Measurements from ENCODE around the gene DDX10.

The DDX10 gene

DNA sequence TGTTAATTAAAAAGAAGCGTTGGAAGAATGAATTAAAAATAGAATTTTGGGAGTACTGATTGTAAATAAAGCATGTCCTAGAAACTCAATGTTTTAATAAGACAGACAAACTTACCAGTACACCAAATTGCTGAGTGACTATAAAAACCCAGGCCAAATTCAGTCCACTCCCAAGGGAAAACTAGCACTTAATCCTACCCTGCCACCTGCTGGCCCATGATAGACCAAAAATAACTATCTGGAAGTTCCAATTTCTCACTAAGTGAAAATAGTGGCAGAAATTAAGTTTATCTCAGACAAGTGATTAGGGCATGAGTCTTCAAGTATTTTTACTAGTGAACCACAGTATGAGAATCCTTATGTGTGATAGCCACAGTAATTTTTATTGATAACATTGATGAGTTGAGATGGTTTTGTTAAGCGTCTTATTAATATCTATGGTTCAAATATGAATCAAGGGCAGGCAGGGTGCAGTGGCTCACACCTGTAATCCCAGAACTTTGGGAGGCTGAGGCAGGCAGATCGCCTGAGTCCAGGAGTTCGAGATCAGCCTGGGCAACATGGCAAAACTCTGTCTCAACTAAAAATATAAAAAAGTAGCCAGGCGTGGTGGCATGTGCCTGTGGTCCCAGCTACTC is 9.8 kb upstream of the DDX10 start:
- no peak overlapping the region for H3K23ac ChIP-seq (ENCODE audit: low read length)
- H3K18ac ChIP-seq (ENCODE audit: low read length) = no peak overlapping the region
- H3K36me3 ChIP-seq (ENCODE audit: control insufficient read depth, insufficient read depth, low read length) = no peaks in the 10 kb centered on the region
- H4K5ac ChIP-seq (ENCODE audit: low read length) = no peak overlapping the region
- H4K8ac ChIP-seq (ENCODE audit: low read depth, low read length) = no peak overlapping the region
- H3K56ac ChIP-seq (ENCODE audit: low read length) = no peak overlapping the region
- WGBS (ENCODE audit: extremely low coverage, insufficient coverage, low lambda C conversion rate) = no CpG with 5 or more reads among the region's 5 CpGs
- H2BK15ac ChIP-seq (replicated peaks; ENCODE audit: low read depth) = no peak overlapping the region
- H3K79me2 ChIP-seq (ENCODE audit: control insufficient read depth, insufficient read depth, low read length) = no peaks in the 10 kb centered on the region
- no peak overlapping the region for H3K4ac ChIP-seq (ENCODE audit: low read depth, low read length)
- H3K27ac ChIP-seq (ENCODE audit: low read depth, low read length) = no peak overlapping the region
- H2BK120ac ChIP-seq (ENCODE audit: low read depth, low read length) = no peak overlapping the region
- H3K27me3 ChIP-seq (ENCODE audit: insufficient read depth, low read length, poor library complexity) = no peaks in the 10 kb centered on the region
- H3K4me2 ChIP-seq (ENCODE audit: low read length) = no peak overlapping the region
- DNase-seq = peak; percentile 56
- H3K4me1 ChIP-seq (ENCODE audit: control insufficient read depth, low read depth, low read length) = no peaks in the 10 kb centered on the region
- no peak overlapping the region for H3K9ac ChIP-seq (ENCODE audit: low read length)
- H2AK5ac ChIP-seq (ENCODE audit: low read length) = no peak overlapping the region
- no peaks in the 10 kb centered on the region for H3K79me1 ChIP-seq (ENCODE audit: low read length)
- H2BK5ac ChIP-seq (ENCODE audit: low read length) = no peak overlapping the region
- no peak overlapping the region for H3K4me3 ChIP-seq (ENCODE audit: low read length)

DNA sequence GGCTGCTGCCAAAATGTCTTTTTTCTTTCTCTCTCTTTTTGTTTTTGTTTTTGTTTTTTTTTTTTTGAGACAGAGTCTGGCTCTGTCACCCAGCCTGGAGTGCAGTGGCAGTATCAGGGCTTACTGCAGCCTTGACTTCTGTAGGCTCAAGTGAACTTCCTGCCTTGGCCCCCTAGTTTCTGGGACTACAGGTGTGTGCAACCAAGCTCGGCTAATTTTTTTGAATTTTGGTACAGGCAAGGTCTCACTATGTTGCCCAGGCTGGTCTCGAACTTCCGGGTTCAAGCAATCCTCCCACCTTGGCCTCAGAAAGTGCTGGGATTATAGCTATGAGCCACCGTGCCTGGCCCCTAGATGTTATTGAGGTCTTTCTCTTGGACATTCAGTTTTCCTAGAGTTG is 2.2 kb upstream of the DDX10 start:
- Histone ChIP-seq H3K23ac (ENCODE audit: low read length) (no peak overlapping the region), H3K4me1 (ENCODE audit: control insufficient read depth, low read depth, low read length) (peaks cover 6% of the 10 kb centered on the region), H3K4me3 (ENCODE audit: low read length) (no peak overlapping the region), H2BK15ac (replicated peaks; ENCODE audit: low read depth) (no peak overlapping the region), H2BK5ac (ENCODE audit: low read length) (no peak overlapping the region), H3K79me2 (ENCODE audit: control insufficient read depth, insufficient read depth, low read length) (peaks cover 22% of the 10 kb centered on the region), H3K56ac (ENCODE audit: low read length) (no peak overlapping the region), H2BK120ac (ENCODE audit: low read depth, low read length) (no peak overlapping the region), H3K27me3 (ENCODE audit: insufficient read depth, low read length, poor library complexity) (no peaks in the 10 kb centered on the region), H3K79me1 (ENCODE audit: low read length) (peaks cover 15% of the 10 kb centered on the region), H3K18ac (ENCODE audit: low read length) (no peak overlapping the region), H4K5ac (ENCODE audit: low read length) (no peak overlapping the region), H3K9ac (ENCODE audit: low read length) (no peak overlapping the region), H3K4me2 (ENCODE audit: low read length) (no peak overlapping the region), H4K8ac (ENCODE audit: low read depth, low read length) (no peak overlapping the region), H3K36me3 (ENCODE audit: control insufficient read depth, insufficient read depth, low read length) (no peaks in the 10 kb centered on the region), H3K4ac (ENCODE audit: low read depth, low read length) (no peak overlapping the region), H2AK5ac (ENCODE audit: low read length) (no peak overlapping the region), H3K27ac (ENCODE audit: low read depth, low read length) (no peak overlapping the region)
- no CpG with 5 or more reads among the region's 4 CpGs for WGBS (ENCODE audit: extremely low coverage, insufficient coverage, low lambda C conversion rate)
- no peak for DNase-seq

DNA sequence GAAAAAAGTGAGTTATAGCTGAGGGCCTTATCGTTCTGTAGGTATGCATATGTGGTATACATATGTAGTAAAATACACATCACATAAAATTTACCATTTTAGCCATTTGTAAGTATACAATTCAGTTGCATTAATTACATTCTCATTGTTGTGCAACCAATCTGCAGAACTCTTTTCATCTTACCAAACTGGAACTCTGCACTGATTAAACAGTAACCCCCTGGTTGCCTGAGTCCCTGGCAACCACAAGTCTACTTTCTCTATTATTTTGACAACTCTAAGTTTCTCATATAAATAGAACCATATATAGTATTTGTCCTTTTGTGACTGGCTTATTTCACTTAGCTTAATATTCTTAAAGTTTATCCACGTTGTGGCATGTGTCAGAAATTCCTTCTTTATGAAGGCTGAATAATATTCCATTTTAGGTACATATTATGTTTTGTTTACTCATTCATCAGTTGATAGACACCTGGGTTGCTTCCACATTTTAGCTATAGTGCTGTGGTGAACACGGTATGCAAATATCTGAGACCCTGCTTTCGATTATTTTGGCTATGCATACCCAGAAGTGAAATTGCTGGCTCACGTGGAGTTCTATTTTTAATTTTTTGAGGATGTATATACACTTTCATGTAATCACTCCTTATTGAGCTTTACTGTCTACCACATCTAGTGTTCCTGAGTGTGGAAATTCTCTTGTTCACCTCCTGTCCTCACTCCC is 1.6 kb upstream of the DDX10 start:
- Histone ChIP-seq H2BK5ac (ENCODE audit: low read length) (no peak overlapping the region), H3K4ac (ENCODE audit: low read depth, low read length) (no peak overlapping the region), H3K4me3 (ENCODE audit: low read length) (no peak overlapping the region), H3K4me1 (ENCODE audit: control insufficient read depth, low read depth, low read length) (peaks cover 6% of the 10 kb centered on the region), H2BK120ac (ENCODE audit: low read depth, low read length) (no peak overlapping the region), H2AK5ac (ENCODE audit: low read length) (no peak overlapping the region), H3K9ac (ENCODE audit: low read length) (no peak overlapping the region), H2BK15ac (replicated peaks; ENCODE audit: low read depth) (no peak overlapping the region), H3K27me3 (ENCODE audit: insufficient read depth, low read length, poor library complexity) (no peaks in the 10 kb centered on the region), H3K79me2 (ENCODE audit: control insufficient read depth, insufficient read depth, low read length) (peaks cover 28% of the 10 kb centered on the region), H3K23ac (ENCODE audit: low read length) (no peak overlapping the region), H3K56ac (ENCODE audit: low read length) (no peak overlapping the region), H4K5ac (ENCODE audit: low read length) (no peak overlapping the region), H4K8ac (ENCODE audit: low read depth, low read length) (no peak overlapping the region), H3K36me3 (ENCODE audit: control insufficient read depth, insufficient read depth, low read length) (no peaks in the 10 kb centered on the region), H3K27ac (ENCODE audit: low read depth, low read length) (no peak overlapping the region), H3K4me2 (ENCODE audit: low read length) (no peak overlapping the region), H3K18ac (ENCODE audit: low read length) (no peak overlapping the region), H3K79me1 (ENCODE audit: low read length) (peaks cover 18% of the 10 kb centered on the region)
- no peak for DNase-seq
- no CpG with 5 or more reads among the region's 5 CpGs for WGBS (ENCODE audit: extremely low coverage, insufficient coverage, low lambda C conversion rate)

DNA sequence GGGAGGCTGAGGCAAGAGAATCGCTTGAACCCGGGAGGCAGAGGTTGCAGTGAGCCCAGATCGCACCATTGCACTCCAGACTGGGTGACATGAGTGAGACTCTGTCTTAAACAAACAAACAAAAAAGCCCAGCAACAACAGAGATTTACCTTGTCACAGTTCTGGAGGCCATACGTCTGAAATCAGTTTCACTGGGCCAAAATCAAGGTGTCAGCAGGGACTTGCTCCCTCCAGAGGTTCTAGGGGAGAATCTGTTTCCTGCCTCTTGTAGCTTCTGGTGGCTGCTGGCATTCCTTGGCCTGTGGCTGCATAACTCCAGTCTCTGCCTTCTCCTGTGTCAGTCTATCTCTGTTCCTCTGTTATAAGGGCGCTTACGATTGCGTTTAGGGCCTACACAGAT is 1.5 kb downstream of the DDX10 start:
- Histone ChIP-seq H3K23ac (ENCODE audit: low read length) (no peak overlapping the region), H3K9ac (ENCODE audit: low read length) (peak overlapping the region; percentile 6), H3K79me1 (ENCODE audit: low read length) (peaks cover 35% of the 10 kb centered on the region), H2BK5ac (ENCODE audit: low read length) (no peak overlapping the region), H3K56ac (ENCODE audit: low read length) (no peak overlapping the region), H3K27ac (ENCODE audit: low read depth, low read length) (no peak overlapping the region), H4K8ac (ENCODE audit: low read depth, low read length) (no peak overlapping the region), H3K18ac (ENCODE audit: low read length) (no peak overlapping the region), H3K4me2 (ENCODE audit: low read length) (no peak overlapping the region), H3K79me2 (ENCODE audit: control insufficient read depth, insufficient read depth, low read length) (peaks cover 51% of the 10 kb centered on the region), H3K4me3 (ENCODE audit: low read length) (no peak overlapping the region), H2AK5ac (ENCODE audit: low read length) (no peak overlapping the region), H3K4me1 (ENCODE audit: control insufficient read depth, low read depth, low read length) (peaks cover 6% of the 10 kb centered on the region), H3K4ac (ENCODE audit: low read depth, low read length) (no peak overlapping the region), H2BK120ac (ENCODE audit: low read depth, low read length) (no peak overlapping the region), H2BK15ac (replicated peaks; ENCODE audit: low read depth) (no peak overlapping the region), H3K27me3 (ENCODE audit: insufficient read depth, low read length, poor library complexity) (no peaks in the 10 kb centered on the region), H3K36me3 (ENCODE audit: control insufficient read depth, insufficient read depth, low read length) (no peaks in the 10 kb centered on the region), H4K5ac (ENCODE audit: low read length) (no peak overlapping the region)
- peak; percentile 83 for DNase-seq
- no CpG with 5 or more reads among the region's 7 CpGs for WGBS (ENCODE audit: extremely low coverage, insufficient coverage, low lambda C conversion rate)

DNA sequence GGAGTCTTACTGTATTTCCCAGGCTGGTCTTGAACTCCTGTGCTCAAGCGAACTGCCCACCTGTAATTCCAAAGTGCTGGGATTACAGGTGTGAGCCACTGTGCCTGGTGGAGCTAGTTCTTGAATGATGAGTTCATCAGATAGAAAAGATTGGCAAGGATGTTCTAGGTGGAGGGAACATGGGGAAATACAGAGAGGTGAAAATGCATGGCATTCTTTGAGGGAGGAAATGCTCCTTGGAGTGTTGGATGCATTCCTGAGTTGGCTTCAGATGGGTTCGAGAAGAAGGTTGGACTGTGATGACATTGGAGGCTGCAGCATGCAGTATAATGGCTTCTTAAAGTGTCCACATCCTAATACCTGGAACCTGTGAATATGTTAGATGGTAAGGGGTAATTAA is 4.4 kb downstream of the DDX10 start:
- Histone ChIP-seq H3K79me1 (ENCODE audit: low read length) (peaks cover 39% of the 10 kb centered on the region), H3K79me2 (ENCODE audit: control insufficient read depth, insufficient read depth, low read length) (peaks cover 56% of the 10 kb centered on the region), H2BK15ac (replicated peaks; ENCODE audit: low read depth) (no peak overlapping the region), H3K23ac (ENCODE audit: low read length) (no peak overlapping the region), H3K27ac (ENCODE audit: low read depth, low read length) (no peak overlapping the region), H2BK5ac (ENCODE audit: low read length) (no peak overlapping the region), H3K4ac (ENCODE audit: low read depth, low read length) (no peak overlapping the region), H3K56ac (ENCODE audit: low read length) (no peak overlapping the region), H3K18ac (ENCODE audit: low read length) (no peak overlapping the region), H3K4me2 (ENCODE audit: low read length) (no peak overlapping the region), H3K27me3 (ENCODE audit: insufficient read depth, low read length, poor library complexity) (no peaks in the 10 kb centered on the region), H2AK5ac (ENCODE audit: low read length) (no peak overlapping the region), H4K5ac (ENCODE audit: low read length) (no peak overlapping the region), H2BK120ac (ENCODE audit: low read depth, low read length) (no peak overlapping the region), H4K8ac (ENCODE audit: low read depth, low read length) (no peak overlapping the region), H3K4me3 (ENCODE audit: low read length) (no peak overlapping the region), H3K36me3 (ENCODE audit: control insufficient read depth, insufficient read depth, low read length) (no peaks in the 10 kb centered on the region), H3K4me1 (ENCODE audit: control insufficient read depth, low read depth, low read length) (peaks cover 6% of the 10 kb centered on the region), H3K9ac (ENCODE audit: low read length) (no peak overlapping the region)
- WGBS (ENCODE audit: extremely low coverage, insufficient coverage, low lambda C conversion rate) = no CpG with 5 or more reads among the region's 2 CpGs
- DNase-seq = peak; percentile 51

Measured in mesendoderm (in vitro differentiated cells).